GM19239 (cell line): ENCODE results near the gene USE1.
A peak's percentile ranks its signal among the peaks of the same experiment; 100 is the strongest.

Experiments used
- DNase-seq: peaks from one replicate; pipeline ENCODE4 v3.0.0; 2011; ENCODE audit warnings: low spot score; ENCODE audit not compliant: insufficient read length
- FAIRE-seq: peaks from 2 replicates; lab custom pipeline; 2011; peaks lifted over from hg19 to GRCh38; lab: Jason Lieb, UNC

Gene USE1

DNA sequence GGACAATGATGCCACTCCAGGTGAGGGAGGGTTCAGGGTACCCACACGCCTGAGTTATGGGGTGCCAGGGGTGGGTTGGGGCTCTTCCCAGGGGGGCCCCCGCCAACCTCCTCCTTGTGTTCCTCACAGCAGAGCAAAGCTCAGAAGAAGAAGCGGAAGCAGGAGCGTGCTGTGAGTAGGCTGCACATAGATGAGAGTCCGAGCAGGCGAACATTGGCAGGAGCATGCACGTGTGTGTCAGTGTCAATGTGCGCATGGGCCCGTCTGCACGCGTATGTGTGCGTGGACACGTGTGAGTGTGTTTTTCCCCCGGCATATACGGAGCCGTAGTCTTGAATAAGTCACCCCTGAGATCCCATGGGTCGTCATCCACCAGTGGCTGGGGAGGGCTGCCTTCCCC, 12.4 kb upstream of the USE1 start:
- FAIRE-seq (no peak), DNase-seq (no peak)

DNA sequence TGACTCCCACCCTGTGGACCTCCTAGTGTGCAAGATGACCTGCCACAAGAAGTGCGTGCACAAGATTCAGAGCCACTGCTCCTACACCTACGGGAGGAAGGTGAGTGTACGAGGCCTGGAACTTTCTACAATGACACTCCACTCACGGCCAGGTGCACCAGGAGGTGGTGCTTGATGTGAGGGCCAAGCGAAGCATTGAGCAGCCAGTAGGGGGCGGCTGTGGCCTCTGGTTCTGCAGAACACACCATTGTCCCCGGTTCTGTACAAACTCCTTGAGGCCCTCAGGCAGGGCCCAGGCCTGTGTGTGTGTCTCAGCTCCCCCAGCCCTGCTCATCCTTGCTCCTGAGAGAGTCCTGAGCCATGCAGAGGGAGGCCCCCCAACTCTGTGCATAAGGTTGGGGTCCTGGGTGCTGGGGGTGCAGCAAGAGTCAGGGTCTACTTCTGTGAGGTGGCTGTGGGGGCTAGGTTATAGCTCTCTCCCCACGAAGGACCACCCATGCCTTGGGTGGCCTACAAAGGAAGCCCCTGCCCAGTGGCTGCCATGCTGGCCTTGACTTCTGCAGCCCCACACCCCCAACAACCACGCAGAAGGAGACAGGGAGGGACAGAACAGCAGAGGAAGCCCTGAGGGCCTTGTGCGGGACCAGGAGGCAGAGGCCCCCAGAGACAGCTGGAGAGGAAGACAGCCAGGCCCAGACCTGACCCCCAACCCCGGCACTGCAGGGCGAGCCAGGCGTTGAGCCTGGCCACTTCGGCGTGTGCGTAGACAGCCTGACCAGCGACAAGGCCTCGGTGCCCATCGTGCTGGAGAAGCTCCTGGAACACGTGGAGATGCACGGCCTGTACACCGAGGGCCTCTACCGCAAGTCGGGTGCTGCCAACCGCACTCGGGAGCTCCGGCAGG, 9.7 kb upstream of the USE1 start:
- DNase-seq (peak; percentile 58), FAIRE-seq (no peak)

DNA sequence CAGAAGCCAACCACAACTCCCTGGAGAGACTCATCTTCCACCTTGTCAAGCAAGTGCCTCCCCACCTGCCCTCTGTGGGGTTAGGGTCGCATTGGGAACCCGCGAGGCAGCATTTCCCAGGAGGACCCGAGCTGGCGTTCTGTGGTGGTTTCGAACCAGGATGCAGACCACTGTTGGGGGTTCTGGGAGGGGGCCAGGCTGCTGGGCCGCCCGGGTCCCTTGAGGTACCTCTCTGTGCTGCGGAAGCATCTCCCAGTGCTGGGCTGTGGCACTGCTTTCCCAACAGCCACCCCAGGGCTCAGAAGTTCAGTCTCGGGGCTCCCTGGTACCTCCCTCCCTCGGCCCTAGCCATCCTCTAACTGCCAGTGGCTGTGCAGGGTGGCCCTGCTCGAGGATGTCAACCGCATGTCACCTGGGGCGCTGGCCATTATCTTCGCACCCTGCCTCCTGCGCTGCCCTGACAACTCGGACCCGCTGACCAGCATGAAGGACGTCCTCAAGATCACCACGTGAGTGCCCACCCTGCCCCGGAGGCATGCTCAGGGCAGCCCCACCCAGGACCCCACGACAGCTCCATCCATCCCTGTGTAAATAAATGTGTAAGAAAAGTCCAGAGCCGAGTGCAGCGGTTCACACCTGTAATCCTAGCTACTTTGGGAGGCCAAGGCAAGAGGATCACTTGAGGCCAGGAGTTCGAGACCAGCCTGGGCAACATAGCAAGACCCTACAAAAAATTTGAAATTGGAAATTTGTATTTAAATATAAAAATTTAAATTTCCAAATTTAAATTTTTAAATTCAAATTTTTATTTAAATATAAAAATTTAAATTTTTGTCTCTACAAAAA, 8.2 kb upstream of the USE1 start:
- FAIRE-seq: no peak
- no peak for DNase-seq

- DNase-seq (peak; percentile 61), FAIRE-seq (peak; percentile 75)
Measured at GRCh38 chr19:17209126-17210036, 5.8 kb upstream of the USE1 start.

DNA sequence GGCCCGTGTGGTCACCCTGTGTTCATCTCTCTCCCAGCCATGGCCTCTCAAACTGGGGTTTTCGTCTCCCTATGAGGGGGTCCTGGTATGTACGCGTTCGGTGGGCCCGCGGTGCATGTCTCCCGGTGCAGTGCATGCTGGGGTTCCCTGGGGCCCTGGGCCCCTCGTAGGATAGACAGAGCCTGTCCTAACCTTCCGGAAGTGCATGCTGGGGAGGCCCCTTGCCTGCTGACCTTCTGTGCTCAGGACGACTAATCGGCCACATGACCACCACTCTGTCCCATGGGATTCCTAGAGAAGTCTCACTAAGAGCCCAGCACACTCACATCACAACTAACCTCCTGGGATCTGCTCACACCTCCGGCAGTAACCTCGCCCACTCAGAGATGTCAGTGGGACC, 4.9 kb upstream of the USE1 start:
- DNase-seq (no peak), FAIRE-seq (no peak)

DNA sequence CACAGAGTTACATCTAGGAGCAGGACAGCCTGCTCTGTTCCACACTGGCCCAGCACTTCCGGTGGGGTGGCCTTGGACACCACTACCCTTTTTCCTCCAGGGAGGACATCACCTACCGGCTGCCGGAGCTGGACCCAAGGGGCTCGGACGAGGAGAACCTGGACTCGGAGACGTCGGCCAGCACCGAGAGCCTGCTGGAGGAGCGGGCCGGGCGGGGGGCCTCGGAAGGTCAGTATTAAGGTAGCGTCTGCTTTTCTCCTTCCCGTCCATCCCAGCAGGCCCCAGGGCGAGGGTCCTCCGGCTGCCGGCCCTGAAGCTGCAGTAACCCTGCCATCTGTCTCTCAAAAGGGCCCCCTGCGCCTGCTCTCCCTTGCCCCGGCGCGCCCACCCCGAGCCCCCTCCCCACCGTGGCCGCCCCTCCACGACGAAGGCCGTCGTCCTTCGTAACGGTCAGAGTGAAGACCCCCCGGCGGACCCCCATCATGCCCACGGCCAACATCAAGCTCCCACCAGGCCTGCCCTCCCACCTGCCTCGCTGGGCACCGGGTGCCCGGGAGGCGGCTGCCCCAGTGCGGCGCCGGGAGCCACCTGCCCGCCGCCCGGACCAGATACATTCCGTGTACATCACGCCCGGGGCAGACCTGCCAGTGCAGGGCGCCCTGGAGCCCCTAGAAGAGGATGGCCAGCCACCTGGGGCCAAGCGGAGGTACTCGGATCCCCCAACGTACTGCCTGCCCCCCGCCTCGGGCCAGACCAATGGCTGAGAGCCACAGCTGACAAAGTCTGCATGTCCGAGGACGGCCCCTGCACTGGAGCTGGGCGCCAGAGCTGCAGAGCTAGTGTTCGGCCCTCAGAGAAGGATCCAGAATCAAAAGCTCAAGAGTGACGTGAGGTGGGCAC, 3.4 kb upstream of the USE1 start:
- FAIRE-seq: no peak
- DNase-seq: no peak

GRCh38 chr19:17213334-17213733, 1.8 kb upstream of the USE1 start:
- FAIRE-seq (no peak), DNase-seq (no peak)

DNA sequence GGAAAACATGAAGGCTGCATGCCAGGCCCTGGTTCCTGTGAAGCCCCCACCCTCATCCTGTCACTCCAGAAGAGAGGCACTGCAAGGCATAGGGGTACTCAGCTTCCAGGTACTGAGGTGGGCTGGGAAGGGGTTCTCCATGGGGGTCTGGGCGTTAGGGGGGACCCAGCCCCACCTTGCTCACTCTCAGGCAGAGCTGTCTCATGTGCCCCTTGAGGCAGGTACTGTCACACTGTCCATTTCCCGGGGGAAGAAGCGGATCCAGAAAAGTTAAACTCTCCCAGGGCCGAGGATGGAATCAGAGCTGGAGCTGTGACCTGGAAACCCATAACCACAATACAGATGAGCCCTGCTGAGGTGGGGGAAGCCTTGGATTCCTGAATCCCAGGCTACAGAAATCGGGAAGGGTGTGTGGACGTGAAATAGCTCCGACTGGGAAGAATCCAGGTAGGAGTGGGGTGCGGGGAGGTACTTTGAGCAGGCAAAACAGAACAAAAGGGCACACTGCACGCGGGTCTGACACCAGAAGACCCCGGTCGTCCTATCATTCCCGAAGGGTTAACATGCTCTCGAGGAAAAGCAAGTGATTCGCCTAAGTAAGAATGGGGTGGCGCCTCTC, 540 bp upstream of the USE1 start:
- DNase-seq (no peak), FAIRE-seq (no peak)

DNA sequence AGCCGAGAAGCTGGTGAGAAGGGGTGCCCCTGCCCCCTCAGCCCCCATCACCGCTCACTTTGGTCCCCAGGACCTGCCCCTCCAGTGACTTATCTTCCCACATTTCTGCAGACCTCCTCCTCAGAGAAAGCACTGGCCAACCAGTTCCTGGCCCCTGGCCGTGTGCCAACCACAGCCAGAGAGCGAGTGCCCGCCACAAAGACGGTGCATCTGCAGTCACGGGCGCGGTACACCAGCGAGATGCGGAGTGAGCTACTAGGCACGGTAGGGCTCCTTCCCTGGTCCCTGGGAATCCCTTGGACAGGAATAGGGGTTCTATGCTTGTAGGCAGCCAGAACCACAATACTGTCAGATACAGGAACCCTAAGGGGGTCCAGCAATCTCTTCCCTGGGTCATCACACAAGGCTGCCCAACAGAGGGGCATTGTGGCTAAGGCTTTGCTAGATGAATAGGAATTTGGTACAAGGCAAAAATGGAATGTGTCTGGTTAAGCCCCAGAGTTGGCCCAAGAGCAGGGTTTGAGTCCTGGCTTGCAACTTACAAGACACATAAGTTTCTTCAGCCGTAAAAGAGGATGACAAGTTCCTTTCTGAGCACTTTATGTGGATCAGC, 1.0 kb downstream of the USE1 start:
- FAIRE-seq (no peak), DNase-seq (no peak)

GRCh38 chr19:17219286-17219685, 4.1 kb downstream of the USE1 start:
- DNase-seq (no peak), FAIRE-seq (no peak)

DNA sequence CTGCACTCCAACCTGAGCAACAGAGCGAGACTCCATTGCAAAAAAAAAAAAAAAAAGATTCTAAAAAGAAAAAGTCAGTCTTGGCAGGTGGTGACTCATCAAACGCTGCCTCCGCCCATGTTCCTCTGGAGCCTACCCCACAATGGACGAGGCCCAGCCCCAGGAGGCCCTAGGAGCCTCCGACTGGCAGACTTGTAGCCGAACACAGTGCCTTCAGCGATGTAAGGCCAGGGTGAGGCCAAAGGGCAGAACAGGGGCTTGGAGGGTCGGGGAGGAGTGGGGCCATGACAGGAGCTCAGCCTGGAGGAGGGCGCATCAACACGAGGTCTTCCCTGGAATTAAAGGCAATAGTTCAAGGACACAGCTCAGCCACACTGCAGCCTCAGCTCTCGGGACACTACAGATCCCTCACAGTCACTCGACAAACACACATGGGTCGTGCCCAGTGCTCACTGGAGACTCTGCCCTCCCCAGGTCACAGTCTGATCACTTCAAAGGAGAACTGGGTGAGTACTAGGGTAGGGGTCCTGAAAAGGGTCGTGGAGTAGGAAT, 5.1 kb downstream of the USE1 start:
- FAIRE-seq: no peak
- no peak for DNase-seq

DNA sequence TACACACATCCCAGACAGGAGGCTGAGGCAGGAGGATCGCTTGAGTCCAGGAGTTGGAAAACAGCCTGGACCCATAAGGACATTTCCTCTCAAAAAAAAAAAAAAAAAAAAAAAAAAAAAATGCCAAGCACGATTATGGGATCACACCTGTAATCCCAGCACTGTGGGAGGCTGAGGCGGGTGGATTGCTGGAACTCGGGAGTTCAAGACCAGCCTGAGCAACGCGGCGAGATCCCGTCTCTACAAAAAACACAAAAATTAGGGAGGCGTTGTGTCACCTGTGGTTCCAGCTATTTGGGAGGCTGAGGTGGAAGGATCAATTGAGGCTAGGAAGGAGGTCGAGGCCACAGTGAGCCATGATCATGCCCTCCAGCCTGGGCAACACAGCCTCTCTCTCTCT, 9.9 kb downstream of the USE1 start:
- no peak for DNase-seq
- no peak for FAIRE-seq

- DNase-seq (peak; percentile 92), FAIRE-seq (peak; percentile 96)
Measured at GRCh38 chr19:17226002-17226933, 11.1 kb downstream of the USE1 start, which contains the start of gene OCEL1. OCEL1 (plus strand) TSS chr19:17226226; CDS start chr19:17226248, 22 bp downstream.

GRCh38 chr19:17227798-17228367, 12.7 kb downstream of the USE1 start:
- DNase-seq: no peak
- FAIRE-seq: no peak

DNA sequence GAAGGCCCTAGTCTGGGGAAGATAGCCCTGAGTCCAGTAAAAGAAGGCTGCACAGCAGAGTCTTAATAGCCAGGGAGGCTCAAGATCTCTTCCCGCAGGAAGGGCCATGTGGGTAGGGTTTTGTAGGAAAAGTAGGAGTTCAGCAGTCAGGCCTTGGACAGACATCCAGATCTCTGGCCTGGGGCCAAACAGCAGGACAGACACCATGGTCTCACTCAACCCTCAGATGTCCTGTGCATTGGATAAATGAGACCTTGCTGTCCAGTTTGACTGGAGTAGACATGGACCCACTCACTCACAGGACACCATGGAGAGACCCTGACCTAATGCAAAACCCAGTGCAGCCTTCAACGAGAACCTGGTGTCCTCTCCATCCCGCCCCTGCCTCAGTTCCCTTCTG, 14.7 kb downstream of the USE1 start:
- DNase-seq: no peak
- FAIRE-seq: no peak

- FAIRE-seq: no peak
- no peak for DNase-seq
Measured at GRCh38 chr19:17232258-17232657, 17.1 kb downstream of the USE1 start.

GRCh38 chr19:17234911-17235299, 19.7 kb downstream of the USE1 start:
- FAIRE-seq: peak; percentile 87
- DNase-seq: peak; percentile 77
